Activated CD4-positive, alpha-beta memory T cell treated with anti-CD3 and anti-CD28 coated beads, Interleukin-2, amount 10 ng/mL, durations not matched to agents 7 days and 5 days (primary cell): Measurements from ENCODE around the gene PIGL. TPM values are rescaled to one million over a fixed set of nuclear protein-coding genes. Genes with fewer than 3 reads are reported as not detected.

Experiments used
- CTCF ChIA-PET: fragments of 350-600 bp; sonication (Branson Sonifier 250); formaldehyde crosslinking; loops from one replicate; lab custom pipeline; 2021; ENCODE audit warnings: antibody characterized with exemption, inconsistent platforms; lab: Charles Lee
- POLR2A ChIA-PET: fragments of 350-600 bp; sonication (Branson Sonifier 250); formaldehyde crosslinking; loops from one replicate; lab custom pipeline; 2021; ENCODE audit warnings: antibody characterized with exemption; lab: Charles Lee
- DNase-seq: peaks from one replicate; pipeline ENCODE4 v3.0.0-alpha.2; 2020
- H3K27ac Mint-ChIP-seq: one replicate; pipeline ENCODE4 v1.8.0; 2021; ENCODE audit warnings: mild to moderate bottlenecking, mixed read lengths
- H3K27me3 Mint-ChIP-seq: one replicate; pipeline ENCODE4 v1.8.0; 2021; ENCODE audit warnings: mixed read lengths
- H3K36me3 Mint-ChIP-seq: one replicate; pipeline ENCODE4 v1.8.0; 2021; ENCODE audit warnings: low read depth, mixed read lengths
- H3K4me1 Mint-ChIP-seq: one replicate; pipeline ENCODE4 v1.8.0; 2021; ENCODE audit warnings: mixed read lengths
- H3K4me3 Mint-ChIP-seq: one replicate; pipeline ENCODE4 v1.8.0; 2021; ENCODE audit warnings: mild to moderate bottlenecking, mixed read lengths
- H3K9me3 Mint-ChIP-seq: one replicate; pipeline ENCODE4 v1.8.0; 2021; ENCODE audit warnings: mixed read lengths
- total RNA-seq, 2 experiments: library from RNA; stranded (reverse); gene quantifications; one replicate each; pipeline ENCODE4 v1.2.3, GENCODE V29; 2021

The PIGL gene
- total RNA-seq, 2 experiments from 2014 or later, result 30.5 to 35.2 TPM

GRCh38 chr17:16328997-16329396, 112.0 kb downstream of the PIGL start:
- peaks cover 6% of the 10 kb centered on the region for H3K36me3 Mint-ChIP-seq
- H3K4me1 Mint-ChIP-seq, result no peaks in the 10 kb centered on the region
- H3K27me3 Mint-ChIP-seq, result no peaks in the 10 kb centered on the region
- H3K4me3 Mint-ChIP-seq, result no peak overlapping the region
- no peak for DNase-seq
- ChIA-PET CTCF (no interaction called here), POLR2A (no interaction called here)
- H3K9me3 Mint-ChIP-seq, result no peaks in the 10 kb centered on the region
- H3K27ac Mint-ChIP-seq, result no peak overlapping the region

GRCh38 chr17:16329519-16330271, 112.7 kb downstream of the PIGL start:
- H3K4me1 Mint-ChIP-seq, result no peaks in the 10 kb centered on the region
- H3K27me3 Mint-ChIP-seq, result no peaks in the 10 kb centered on the region
- no peak overlapping the region for H3K27ac Mint-ChIP-seq
- peaks cover 6% of the 10 kb centered on the region for H3K36me3 Mint-ChIP-seq
- ChIA-PET POLR2A (no interaction called here), CTCF (interaction anchor here (1.2 kb wide), 1 partner anchor 9 kb away, joined by 3 read pairs; no protein-coding TSS in a partner anchor)
- DNase-seq, result no peak
- H3K9me3 Mint-ChIP-seq, result no peaks in the 10 kb centered on the region
- H3K4me3 Mint-ChIP-seq, result no peak overlapping the region

- no peak for DNase-seq
- ChIA-PET POLR2A (no interaction called here), CTCF (interaction anchor here (0.6 to 1.9 kb wide), 3 partner anchors 8 to 75 kb away, joined by 3 to 5 read pairs (median 3); no protein-coding TSS in a partner anchor)
- H3K4me3 Mint-ChIP-seq, result no peak overlapping the region
- no peaks in the 10 kb centered on the region for H3K4me1 Mint-ChIP-seq
- no peak overlapping the region for H3K27ac Mint-ChIP-seq
- no peaks in the 10 kb centered on the region for H3K27me3 Mint-ChIP-seq
- no peaks in the 10 kb centered on the region for H3K36me3 Mint-ChIP-seq
- H3K9me3 Mint-ChIP-seq, result no peaks in the 10 kb centered on the region
Observed at GRCh38 chr17:16338391-16338790, 121.4 kb downstream of the PIGL start.

GRCh38 chr17:16339402-16339801, 122.4 kb downstream of the PIGL start:
- Mint-ChIP-seq H3K4me1 (no peaks in the 10 kb centered on the region), H3K27me3 (no peaks in the 10 kb centered on the region), H3K27ac (no peak overlapping the region), H3K9me3 (no peaks in the 10 kb centered on the region), H3K4me3 (no peak overlapping the region), H3K36me3 (peaks cover 8% of the 10 kb centered on the region)
- ChIA-PET POLR2A (no interaction called here), CTCF (interaction anchor here (1.9 kb wide), 1 partner anchor 24 kb away, joined by 5 read pairs; no protein-coding TSS in a partner anchor)
- DNase-seq, result no peak

GRCh38 chr17:16339959-16340358, 122.9 kb downstream of the PIGL start:
- Mint-ChIP-seq H3K4me1 (no peaks in the 10 kb centered on the region), H3K4me3 (no peak overlapping the region), H3K9me3 (no peaks in the 10 kb centered on the region), H3K27ac (no peak overlapping the region), H3K27me3 (no peaks in the 10 kb centered on the region), H3K36me3 (peaks cover 8% of the 10 kb centered on the region)
- POLR2A ChIA-PET, result no interaction called here
- CTCF ChIA-PET, result no interaction called here
- DNase-seq, result no peak

GRCh38 chr17:16342979-16343378, 126.0 kb downstream of the PIGL start:
- no peak for DNase-seq
- Mint-ChIP-seq H3K27ac (no peak overlapping the region), H3K4me1 (no peaks in the 10 kb centered on the region), H3K4me3 (no peak overlapping the region), H3K9me3 (no peaks in the 10 kb centered on the region), H3K27me3 (no peaks in the 10 kb centered on the region), H3K36me3 (peaks cover 8% of the 10 kb centered on the region)
- ChIA-PET CTCF (no interaction called here), POLR2A (interaction anchor here (1.6 kb wide), 1 partner anchor 10 kb away, joined by 7 read pairs; the partner anchor contains the start of gene CENPV)

GRCh38 chr17:16343569-16343968, 126.6 kb downstream of the PIGL start:
- Mint-ChIP-seq H3K36me3 (peaks cover 8% of the 10 kb centered on the region), H3K9me3 (no peaks in the 10 kb centered on the region), H3K4me3 (no peak overlapping the region), H3K4me1 (no peaks in the 10 kb centered on the region), H3K27ac (no peak overlapping the region), H3K27me3 (no peaks in the 10 kb centered on the region)
- ChIA-PET POLR2A (interaction anchor here (1.6 kb wide), 1 partner anchor 9 kb away, joined by 7 read pairs; the partner anchor contains the start of gene CENPV), CTCF (no interaction called here)
- DNase-seq, result no peak

GRCh38 chr17:16345565-16345964, 128.6 kb downstream of the PIGL start:
- Mint-ChIP-seq H3K4me3 (no peak overlapping the region), H3K4me1 (no peaks in the 10 kb centered on the region), H3K36me3 (peaks cover 16% of the 10 kb centered on the region), H3K27me3 (no peaks in the 10 kb centered on the region), H3K27ac (no peak overlapping the region), H3K9me3 (no peaks in the 10 kb centered on the region)
- no peak for DNase-seq
- ChIA-PET POLR2A (interaction anchor here (1.2 kb wide), 1 partner anchor 24 kb away, joined by 3 read pairs; no protein-coding TSS in a partner anchor), CTCF (interaction anchor here (0.7 kb wide), 1 partner anchor 200 kb away, joined by 4 read pairs; no protein-coding TSS in a partner anchor)

GRCh38 chr17:16346721-16347271, 129.8 kb downstream of the PIGL start:
- no peak for DNase-seq
- Mint-ChIP-seq H3K36me3 (peaks cover 16% of the 10 kb centered on the region), H3K27ac (no peak overlapping the region), H3K27me3 (peaks cover 2% of the 10 kb centered on the region), H3K4me1 (peaks cover 5% of the 10 kb centered on the region), H3K4me3 (no peak overlapping the region), H3K9me3 (no peaks in the 10 kb centered on the region)
- ChIA-PET POLR2A (no interaction called here), CTCF (no interaction called here)

- H3K27ac Mint-ChIP-seq, result no peak overlapping the region
- no peak overlapping the region for H3K4me3 Mint-ChIP-seq
- H3K27me3 Mint-ChIP-seq, result peaks cover 10% of the 10 kb centered on the region
- H3K9me3 Mint-ChIP-seq, result no peaks in the 10 kb centered on the region
- CTCF ChIA-PET, result no interaction called here
- H3K4me1 Mint-ChIP-seq, result peaks cover 15% of the 10 kb centered on the region
- DNase-seq, result no peak
- H3K36me3 Mint-ChIP-seq, result peaks cover 19% of the 10 kb centered on the region
- POLR2A ChIA-PET, result interaction anchor here (1.4 kb wide), 1 partner anchor 32 kb away, joined by 3 read pairs; the partner anchor contains the start of gene UBB
Observed at GRCh38 chr17:16348586-16348985, 131.6 kb downstream of the PIGL start.

GRCh38 chr17:16349431-16349830, 132.4 kb downstream of the PIGL start:
- H3K9me3 Mint-ChIP-seq, result no peaks in the 10 kb centered on the region
- H3K36me3 Mint-ChIP-seq, result peaks cover 13% of the 10 kb centered on the region
- peaks cover 12% of the 10 kb centered on the region for H3K27me3 Mint-ChIP-seq
- no peak overlapping the region for H3K27ac Mint-ChIP-seq
- H3K4me1 Mint-ChIP-seq, result peaks cover 19% of the 10 kb centered on the region
- H3K4me3 Mint-ChIP-seq, result no peak overlapping the region
- no peak for DNase-seq
- ChIA-PET CTCF (interaction anchor here (0.8 kb wide), 1 partner anchor 14 kb away, joined by 3 read pairs; no protein-coding TSS in a partner anchor), POLR2A (interaction anchor here (0.7 to 1.4 kb wide), 2 partner anchors 31 to 159 kb away, joined by 3 read pairs; partner anchors contain the start of gene UBB)

GRCh38 chr17:16351831-16352230, 134.8 kb downstream of the PIGL start:
- DNase-seq, result no peak
- Mint-ChIP-seq H3K27me3 (peaks cover 20% of the 10 kb centered on the region), H3K9me3 (no peaks in the 10 kb centered on the region), H3K4me1 (peaks cover 19% of the 10 kb centered on the region), H3K36me3 (peaks cover 13% of the 10 kb centered on the region), H3K27ac (no peak overlapping the region), H3K4me3 (peak overlapping the region; percentile 82)
- POLR2A ChIA-PET, result interaction anchor here (1.0 to 3.0 kb wide), 4 partner anchors 30 to 136 kb away, joined by 3 to 21 read pairs (median 10); partner anchors contain the start of genes NCOR1, TRPV2 and UBB
- CTCF ChIA-PET, result interaction anchor here (1.1 to 3.7 kb wide), 2 partner anchors 13 to 68 kb away, joined by 6 to 55 read pairs; no protein-coding TSS in a partner anchor

- CTCF ChIA-PET, result interaction anchor here (0.9 to 3.7 kb wide), 6 partner anchors 12 to 169 kb away, joined by 3 to 55 read pairs (median 4); partner anchors contain the start of gene TRPV2
Observed at GRCh38 chr17:16352303-16352666, 135.3 kb downstream of the PIGL start.

More at GRCh38 chr17:16352303-16352666, 135.3 kb downstream of the PIGL start:
- peak; percentile 23 for DNase-seq
- Mint-ChIP-seq H3K9me3 (no peaks in the 10 kb centered on the region), H3K27me3 (peaks cover 23% of the 10 kb centered on the region), H3K36me3 (peaks cover 13% of the 10 kb centered on the region), H3K4me1 (peaks cover 19% of the 10 kb centered on the region), H3K27ac (no peak overlapping the region), H3K4me3 (peak overlapping the region; percentile 82)
- POLR2A ChIA-PET, result interaction anchor here (0.8 to 3.0 kb wide), 9 partner anchors 8 to 183 kb away, joined by 3 to 21 read pairs (median 6); partner anchors contain the start of genes NCOR1, TRPV2 and UBB
